ENCODE measurements around the gene UNC5B. TPM values are rescaled to one million over a fixed set of nuclear protein-coding genes. Genes with fewer than 3 reads are reported as not detected.

UNC5B gene
- total RNA-seq, 1 donor from 2014 or later: 231 TPM

DNA sequence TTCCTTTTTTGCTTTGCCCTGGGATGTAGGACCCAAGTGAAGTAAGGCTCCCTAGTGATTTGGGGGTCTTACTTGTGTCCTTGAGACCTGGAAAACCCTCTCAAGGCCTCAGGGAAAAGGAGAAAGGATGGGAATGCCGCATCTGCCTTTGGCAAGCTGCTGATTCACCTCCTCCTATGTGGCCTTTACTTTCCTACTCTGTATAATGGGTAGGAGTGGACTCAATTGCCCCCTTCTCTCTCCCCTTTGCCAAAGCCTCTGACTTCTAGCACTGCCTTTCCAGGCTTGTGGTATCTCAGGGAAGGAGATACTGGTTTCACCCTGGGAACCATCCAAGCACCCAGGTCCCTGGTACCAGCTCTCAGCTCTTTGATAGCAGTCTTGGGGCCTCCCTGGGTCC is 35.4 kb downstream of the UNC5B start:
- TF ChIP-seq, protein P1, sequence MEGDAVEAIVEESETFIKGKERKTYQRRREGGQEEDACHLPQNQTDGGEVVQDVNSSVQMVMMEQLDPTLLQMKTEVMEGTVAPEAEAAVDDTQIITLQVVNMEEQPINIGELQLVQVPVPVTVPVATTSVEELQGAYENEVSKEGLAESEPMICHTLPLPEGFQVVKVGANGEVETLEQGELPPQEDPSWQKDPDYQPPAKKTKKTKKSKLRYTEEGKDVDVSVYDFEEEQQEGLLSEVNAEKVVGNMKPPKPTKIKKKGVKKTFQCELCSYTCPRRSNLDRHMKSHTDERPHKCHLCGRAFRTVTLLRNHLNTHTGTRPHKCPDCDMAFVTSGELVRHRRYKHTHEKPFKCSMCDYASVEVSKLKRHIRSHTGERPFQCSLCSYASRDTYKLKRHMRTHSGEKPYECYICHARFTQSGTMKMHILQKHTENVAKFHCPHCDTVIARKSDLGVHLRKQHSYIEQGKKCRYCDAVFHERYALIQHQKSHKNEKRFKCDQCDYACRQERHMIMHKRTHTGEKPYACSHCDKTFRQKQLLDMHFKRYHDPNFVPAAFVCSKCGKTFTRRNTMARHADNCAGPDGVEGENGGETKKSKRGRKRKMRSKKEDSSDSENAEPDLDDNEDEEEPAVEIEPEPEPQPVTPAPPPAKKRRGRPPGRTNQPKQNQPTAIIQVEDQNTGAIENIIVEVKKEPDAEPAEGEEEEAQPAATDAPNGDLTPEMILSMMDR (IDR thresholded peaks at IDR 0.05; ENCODE audit: unreplicated experiment): no peak
- Mint-ChIP-seq H3K27me3 (ENCODE audit: unreplicated experiment) (peaks cover 22% of the 10 kb centered on the region), H3K4me1 (ENCODE audit: unreplicated experiment) (peaks cover 86% of the 10 kb centered on the region), H3K9me3 (ENCODE audit: unreplicated experiment) (no peaks in the 10 kb centered on the region), H3K36me3 (ENCODE audit: low read depth, unreplicated experiment) (peaks cover 10% of the 10 kb centered on the region), H3K27ac (ENCODE audit: unreplicated experiment) (no peak overlapping the region), H3K4me3 (ENCODE audit: unreplicated experiment) (no peak overlapping the region)
- DNase-seq (ENCODE audit: low spot score): no peak

DNA sequence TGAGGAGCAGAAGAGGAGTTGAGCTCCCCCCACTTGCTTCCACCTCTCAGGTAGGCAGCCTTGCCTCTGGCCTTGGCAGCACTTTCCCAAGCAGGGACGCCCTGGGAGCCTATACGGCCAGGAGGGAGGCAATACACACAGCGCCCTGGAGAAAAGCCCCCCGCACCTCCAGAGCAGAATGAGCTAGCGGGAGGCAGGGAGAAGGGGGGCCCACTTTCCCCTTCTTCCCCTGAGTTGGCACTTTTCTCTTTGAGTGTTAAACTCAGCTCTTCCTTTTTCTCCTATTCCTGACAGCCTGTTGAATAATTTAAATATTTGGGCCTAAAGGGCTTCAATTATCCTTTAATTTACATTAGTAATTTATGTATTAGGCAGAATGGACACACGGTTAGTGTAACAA is 35.8 kb downstream of the UNC5B start:
- Mint-ChIP-seq H3K27ac (ENCODE audit: unreplicated experiment) (no peak overlapping the region), H3K27me3 (ENCODE audit: unreplicated experiment) (peaks cover 22% of the 10 kb centered on the region), H3K4me3 (ENCODE audit: unreplicated experiment) (no peak overlapping the region), H3K9me3 (ENCODE audit: unreplicated experiment) (no peaks in the 10 kb centered on the region), H3K4me1 (ENCODE audit: unreplicated experiment) (peaks cover 90% of the 10 kb centered on the region), H3K36me3 (ENCODE audit: low read depth, unreplicated experiment) (peaks cover 10% of the 10 kb centered on the region)
- TF ChIP-seq, protein P1 (IDR thresholded peaks at IDR 0.05; ENCODE audit: unreplicated experiment): no peak
- no peak for DNase-seq (ENCODE audit: low spot score)

DNA sequence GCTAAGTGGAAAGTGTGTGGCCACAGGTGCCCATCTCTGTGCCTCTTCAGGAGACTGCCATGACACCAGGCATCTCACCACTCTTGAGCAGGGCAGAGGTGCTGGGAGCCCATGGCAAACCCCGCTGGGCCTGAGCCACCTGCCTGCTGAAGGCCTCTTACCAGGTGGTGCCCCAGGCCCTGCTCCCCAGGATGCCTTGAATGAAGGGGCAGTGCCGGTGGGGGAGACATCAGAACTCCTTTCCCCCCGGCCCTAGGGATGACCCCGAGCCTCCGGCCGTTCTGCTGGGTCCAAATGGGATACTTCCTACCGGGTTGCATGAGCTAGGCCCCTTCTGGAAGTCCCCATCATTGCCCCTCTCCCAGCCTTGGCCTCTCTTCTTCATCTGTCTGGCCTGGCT is 37.6 kb downstream of the UNC5B start:
- Mint-ChIP-seq H3K4me3 (ENCODE audit: unreplicated experiment) (no peak overlapping the region), H3K4me1 (ENCODE audit: unreplicated experiment) (peaks cover 92% of the 10 kb centered on the region), H3K36me3 (ENCODE audit: low read depth, unreplicated experiment) (peaks cover 10% of the 10 kb centered on the region), H3K9me3 (ENCODE audit: unreplicated experiment) (no peaks in the 10 kb centered on the region), H3K27me3 (ENCODE audit: unreplicated experiment) (peaks cover 29% of the 10 kb centered on the region), H3K27ac (ENCODE audit: unreplicated experiment) (no peak overlapping the region)
- TF ChIP-seq, protein P1 (IDR thresholded peaks at IDR 0.05; ENCODE audit: unreplicated experiment): no peak
- no peak for DNase-seq (ENCODE audit: low spot score)

DNA sequence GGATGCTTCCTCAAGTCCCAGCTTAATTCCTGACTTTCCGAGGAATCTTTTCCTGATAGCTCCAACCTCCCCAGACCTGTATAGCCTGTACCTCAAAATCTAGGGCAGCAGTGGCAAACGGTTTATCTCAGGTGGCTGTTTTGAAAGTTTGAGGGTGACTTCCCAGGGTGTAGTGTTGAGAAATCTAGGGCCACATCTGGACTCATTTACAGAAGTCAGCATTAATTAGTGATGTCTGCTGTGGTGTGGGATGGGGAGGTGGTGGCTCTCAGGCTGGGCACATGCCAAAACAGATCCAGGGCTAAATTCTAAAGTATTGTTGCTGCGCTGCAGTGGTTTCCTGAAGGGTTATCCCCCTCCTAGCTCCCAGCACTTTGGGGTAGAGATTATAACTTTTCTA is 38.0 kb downstream of the UNC5B start:
- peaks cover 30% of the 10 kb centered on the region for H3K27me3 Mint-ChIP-seq (ENCODE audit: unreplicated experiment)
- H3K36me3 Mint-ChIP-seq (ENCODE audit: low read depth, unreplicated experiment): peaks cover 10% of the 10 kb centered on the region
- no peak overlapping the region for H3K4me3 Mint-ChIP-seq (ENCODE audit: unreplicated experiment)
- TF ChIP-seq, protein P1 (IDR thresholded peaks at IDR 0.05; ENCODE audit: unreplicated experiment): no peak
- H3K4me1 Mint-ChIP-seq (ENCODE audit: unreplicated experiment): peaks cover 92% of the 10 kb centered on the region
- DNase-seq (ENCODE audit: low spot score): no peak
- no peaks in the 10 kb centered on the region for H3K9me3 Mint-ChIP-seq (ENCODE audit: unreplicated experiment)
- no peak overlapping the region for H3K27ac Mint-ChIP-seq (ENCODE audit: unreplicated experiment)

DNA sequence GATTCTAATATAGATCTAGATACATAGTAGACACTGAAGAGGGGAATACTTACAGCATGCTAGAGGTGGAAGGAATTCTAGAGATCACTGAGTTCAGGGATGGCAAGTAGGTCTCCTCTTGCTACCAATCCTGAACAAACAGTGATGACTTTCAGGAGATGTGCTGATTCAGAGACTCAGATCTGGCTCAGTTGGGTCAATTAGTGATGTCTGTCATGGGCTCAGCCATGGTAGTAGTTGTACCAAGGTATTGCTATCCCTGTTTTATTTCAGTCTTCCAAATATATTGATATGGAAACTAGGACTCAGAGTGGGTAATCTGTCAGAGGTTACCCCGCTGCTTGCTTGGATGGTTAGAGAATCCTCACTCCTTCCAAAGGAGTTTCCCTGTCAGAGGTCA is 38.5 kb downstream of the UNC5B start:
- TF ChIP-seq, protein P1 (IDR thresholded peaks at IDR 0.05; ENCODE audit: unreplicated experiment): no peak
- DNase-seq (ENCODE audit: low spot score): no peak
- peaks cover 92% of the 10 kb centered on the region for H3K4me1 Mint-ChIP-seq (ENCODE audit: unreplicated experiment)
- H3K27me3 Mint-ChIP-seq (ENCODE audit: unreplicated experiment): peaks cover 34% of the 10 kb centered on the region
- H3K36me3 Mint-ChIP-seq (ENCODE audit: low read depth, unreplicated experiment): peaks cover 13% of the 10 kb centered on the region
- H3K9me3 Mint-ChIP-seq (ENCODE audit: unreplicated experiment): no peaks in the 10 kb centered on the region
- H3K4me3 Mint-ChIP-seq (ENCODE audit: unreplicated experiment): no peak overlapping the region
- peak overlapping the region; percentile 21 for H3K27ac Mint-ChIP-seq (ENCODE audit: unreplicated experiment)
